K562 (cell line): ENCODE results near the gene CDKN2C. TPM values are rescaled to one million over a fixed set of nuclear protein-coding genes. Genes with fewer than 3 reads are reported as not detected.

Experiments
- ATF6 ChIP-seq: sonication (generic); formaldehyde crosslinking; IDR thresholded peaks from 2 replicates; pipeline ENCODE4 v1.4.0; 2020; ENCODE audit warnings: mild to moderate bottlenecking, missing genetic modification reagents
- CREB3 ChIP-seq: fragments of 450-650 bp; conservative IDR thresholded peaks from 2 replicates; pipeline ENCODE4 v1.6.1; 2016; ENCODE audit warnings: missing genetic modification characterization, low read depth, mild to moderate bottlenecking, missing compliant biosample characterization, moderate library complexity
- ETS1 ChIP-seq: conservative IDR thresholded peaks from 2 replicates; pipeline ENCODE4 v1.6.1; 2011; ENCODE audit warnings: low read depth, mild to moderate bottlenecking, low read length; ENCODE audit not compliant: control insufficient read depth
- FOXA1 ChIP-seq: fragments of 450-650 bp; IDR thresholded peaks from 2 replicates; pipeline ENCODE4 v1.6.1; 2016; ENCODE audit warnings: mild to moderate bottlenecking, borderline replicate concordance
- HCFC1 ChIP-seq: IDR thresholded peaks from 2 replicates; pipeline ENCODE4 v1.6.1; 2012; ENCODE audit warnings: low read depth, low read length, improper control_type of control experiment
- IRF1 ChIP-seq: sonication (generic); formaldehyde crosslinking; IDR thresholded peaks from 2 replicates; pipeline ENCODE4 v1.8.0; 2022; ENCODE audit warnings: missing genetic modification reagents, mild to moderate bottlenecking, borderline replicate concordance
- SIN3A ChIP-seq, 2 experiments: fragments of 150-350 bp in 1 of 2; IDR thresholded peaks; 2 replicates each; pipeline ENCODE4 v1.6.1; 2011 to 2016; ENCODE audit warnings: borderline replicate concordance in 2 of 2, low read depth in 2 of 2, low read length in 2 of 2, mild to moderate bottlenecking in 2 of 2, moderate library complexity in 2 of 2; ENCODE audit not compliant: control insufficient read depth in 1 of 2
- TCF7L2 ChIP-seq: fragments of 150-350 bp; IDR thresholded peaks from 2 replicates; pipeline ENCODE4 v1.6.1; 2016; ENCODE audit warnings: low read depth, mild to moderate bottlenecking, low read length, moderate library complexity
- TGIF2 ChIP-seq: sonication (generic); formaldehyde crosslinking; IDR thresholded peaks from 2 replicates; pipeline ENCODE4 v1.8.1; 2022; ENCODE audit warnings: mild to moderate bottlenecking, missing genetic modification reagents, moderate library complexity
- ZBTB8A ChIP-seq: fragments of 450-650 bp; IDR thresholded peaks from 2 replicates; pipeline ENCODE4 v1.6.1; 2018; ENCODE audit warnings: mild to moderate bottlenecking, moderate library complexity; ENCODE audit not compliant: partially characterized antibody
- ZNF407 ChIP-seq: fragments of 450-650 bp; IDR thresholded peaks from 2 replicates; pipeline ENCODE4 v1.6.1; 2016; ENCODE audit warnings: low read depth
- polyA plus RNA-seq, 8 experiments: library from polyadenylated mRNA; depleted of rRNA in 4 of 8; stranded (reverse) in 5 of 8; unstranded in 3 of 8; fragments of >200 nt; fragmentation: Nextera tagmentation in 2 of 8; fragmentation: Illumina TruSeq in 1 of 8; extraction: Ambion mirVana in 2 of 8; extraction: Trizol in 1 of 8; gene quantifications; 2 replicates each; pipeline versions ENCODE4 v1.2.1 to v1.2.3, GENCODE V29; 2011 to 2014; ENCODE audit warnings: inconsistent platforms in 1 of 8, missing spikeins in 1 of 8
- total RNA-seq, 7 experiments: library from RNA; depleted of rRNA in 6 of 7; stranded (reverse); fragments of >200 nt in 6 of 7; fragmentation: Illumina TruSeq in 2 of 7; extraction: Trizol in 2 of 7; gene quantifications; 2 replicates each; pipeline versions ENCODE4 v1.2.1 to v1.2.3, GENCODE V29; 2011 to 2021; ENCODE audit warnings: low replicate concordance in 1 of 7

The CDKN2C gene
- total and polyA plus RNA-seq, 9 of the 15 experiments (the other 6 are each of a cell fraction or from before 2014, with no cell fraction given), result 11.9 to 74.3 (median 45.9) TPM

- TF ChIP-seq ZNF407 (no peak), IRF1 (CRISPR knock-in tag) (no peak), CREB3 (tag) (no peak), ZBTB8A (no peak), TCF7L2 (no peak), HCFC1 (no peak), ATF6 (CRISPR knock-in tag) (no peak), TGIF2 (CRISPR knock-in tag) (no peak), FOXA1 (no peak), ETS1 (peak; percentile 6), SIN3A (IDR thresholded peaks at IDR 0.05; ENCODE audit: borderline replicate concordance in 2 of 2, control insufficient read depth in 1 of 2, low read depth in 2 of 2, low read length in 2 of 2) (peak in 1 of 2 experiments; percentile 59; a peak in 1 of 4 replicates)
Observed at GRCh38 chr1:50968821-50969610, 1.0 kb upstream of the CDKN2C start (continued).
